HepG2 (cell line): ENCODE data around the gene FGD5. TPM values are rescaled to one million over a fixed set of nuclear protein-coding genes. Genes with fewer than 3 reads are reported as not detected.

ENCODE experiments used
- ATAC-seq: fragments of 200-7000 bp; cut with Tn5 transposase; 3 replicates; pipeline ENCODE4 v1.9.1; 2020; ENCODE audit warnings: mild to moderate bottlenecking, moderate library complexity
- BruUV-seq: library from RNA; stranded (reverse); fragments of 400-500 nt; replicated peaks from 2 replicates; lab custom pipeline; 2021; lab: Mats Ljungman, UMichigan
- CTCF ChIA-PET: fragments of 300-600 bp; formaldehyde crosslinking; extraction: SDS; loops from one replicate; lab custom pipeline; 2021; ENCODE audit warnings: low total read pairs, inconsistent platforms, low intra/inter-chr PET ratio; lab: Yijun Ruan, JAX
- POLR2A ChIA-PET: fragments of 350-600 bp; sonication (Branson Sonifier 250); formaldehyde crosslinking; loops from one replicate; lab custom pipeline; 2020; ENCODE audit warnings: antibody characterized with exemption, inconsistent platforms; lab: Yijun Ruan, JAX
- DNase-seq: peaks from one replicate; pipeline ENCODE4 v3.0.0-alpha.2; 2015; ENCODE audit warnings: low spot score
- FAIRE-seq: peaks from 3 replicates; lab custom pipeline; 2011; peaks lifted over from hg19 to GRCh38; lab: Jason Lieb, UNC
- H2AFZ ChIP-seq: one replicate; pipeline ENCODE4 v1.6.1; 2011; ENCODE audit warnings: low read length, inconsistent platforms
- H3K27ac ChIP-seq: fragments of 300-600 bp; 3 replicates; pipeline ENCODE4 v1.8.0; 2011; ENCODE audit warnings: mixed run types, mild to moderate bottlenecking, mixed read lengths, low read length, inconsistent platforms; ENCODE audit not compliant: insufficient read depth; ENCODE audit errors: extremely low read length
- H3K27me3 ChIP-seq, 2 experiments: fragments of 200-600 bp in 1 of 2; 2 replicates in 1 of 2; 3 replicates in 1 of 2; pipeline versions ENCODE4 v1.6.0 to v1.8.0; 2011; ENCODE audit warnings: low read length in 2 of 2, mild to moderate bottlenecking in 2 of 2, moderate library complexity in 2 of 2, inconsistent platforms in 1 of 2; ENCODE audit not compliant: insufficient read depth in 2 of 2, control insufficient read depth in 1 of 2
- H3K36me3 ChIP-seq, 2 experiments: fragments of 200-600 bp in 1 of 2; replicated peaks in 1 of 2; 2 replicates in 1 of 2; 3 replicates in 1 of 2; pipeline versions ENCODE4 v1.5.1 to v1.8.0; 2011; ENCODE audit warnings: low read length in 2 of 2, inconsistent platforms in 1 of 2; ENCODE audit not compliant: insufficient read depth in 2 of 2, control insufficient read depth in 1 of 2
- H3K4me1 ChIP-seq: 2 replicates; pipeline ENCODE4 v1.5.1; 2012; ENCODE audit warnings: low read length, inconsistent platforms; ENCODE audit not compliant: insufficient read depth
- H3K4me2 ChIP-seq: 2 replicates; pipeline ENCODE4 v1.6.0; 2011; ENCODE audit warnings: low read depth, low read length, inconsistent platforms
- H3K4me3 ChIP-seq, 3 experiments: fragments of 200-600 bp in 1 of 3; sonication (generic), shearing (Covaris generic) in 1 of 3; replicated peaks in 1 of 3; 2 replicates each; pipeline ENCODE4 v1.5.1; 2011 to 2016; ENCODE audit warnings: low read length in 3 of 3, inconsistent platforms in 2 of 3, low read depth in 2 of 3, mild to moderate bottlenecking in 2 of 3, control low read depth in 1 of 3, mixed read lengths in 1 of 3; ENCODE audit not compliant: insufficient read depth in 1 of 3
- H3K79me2 ChIP-seq: one replicate; pipeline ENCODE4 v1.6.1; 2011; ENCODE audit warnings: low read length, inconsistent platforms; ENCODE audit not compliant: insufficient read depth
- H3K9ac ChIP-seq: 2 replicates; pipeline ENCODE4 v1.6.0; 2011; ENCODE audit warnings: mild to moderate bottlenecking, low read depth, low read length, inconsistent platforms; ENCODE audit not compliant: insufficient read depth
- H3K9me3 ChIP-seq: 2 replicates; pipeline ENCODE4 v1.5.1; 2012; ENCODE audit warnings: mild to moderate bottlenecking, low read length
- H4K20me1 ChIP-seq: 2 replicates; pipeline ENCODE4 v1.6.0; 2011; ENCODE audit warnings: inconsistent platforms, mild to moderate bottlenecking, low read length, moderate library complexity; ENCODE audit not compliant: insufficient read depth
- ATF1 ChIP-seq: IDR thresholded peaks from 2 replicates; pipeline ENCODE4 v1.6.1; 2016; ENCODE audit warnings: mild to moderate bottlenecking, control low read depth
- FOXA1 ChIP-seq, 2 experiments: fragments of 450-650 bp in 1 of 2; sonication (generic) in 1 of 2; formaldehyde crosslinking in 1 of 2; IDR thresholded peaks; 2 replicates each; pipeline versions ENCODE4 v1.4.0 to v1.6.1; 2016 to 2020; ENCODE audit warnings: missing genetic modification reagents in 1 of 2
- GABPB1 ChIP-seq: IDR thresholded peaks from 2 replicates; pipeline ENCODE4 v1.6.1; 2016; ENCODE audit warnings: mild to moderate bottlenecking, missing genetic modification reagents, moderate library complexity, missing compliant biosample characterization
- GRHL1 ChIP-seq: sonication (generic); formaldehyde crosslinking; conservative IDR thresholded peaks from 2 replicates; pipeline ENCODE4 v1.8.0; 2022; ENCODE audit warnings: missing genetic modification reagents
- HDAC2 ChIP-seq: sonication (generic); formaldehyde crosslinking; IDR thresholded peaks from 2 replicates; pipeline ENCODE4 v1.4.0; 2020; ENCODE audit warnings: missing genetic modification reagents
- IKZF4 ChIP-seq: sonication (generic); formaldehyde crosslinking; IDR thresholded peaks from 2 replicates; pipeline ENCODE4 v1.5.1; 2020; ENCODE audit warnings: borderline replicate concordance, mild to moderate bottlenecking, low read depth, missing genetic modification reagents; ENCODE audit errors: not compliant biosample characterization
- NCOA1 ChIP-seq: sonication (generic); formaldehyde crosslinking; IDR thresholded peaks from 2 replicates; pipeline ENCODE4 v1.9.0; 2021; ENCODE audit warnings: missing genetic modification reagents
- NR2F1 ChIP-seq, 2 experiments: fragments of 450-650 bp in 1 of 2; formaldehyde crosslinking in 1 of 2; IDR thresholded peaks; 2 replicates each; pipeline versions ENCODE4 v1.5.0 to v1.6.1; 2016 to 2020; ENCODE audit warnings: mild to moderate bottlenecking in 1 of 2, missing compliant biosample characterization in 1 of 2, missing genetic modification reagents in 1 of 2, moderate library complexity in 1 of 2
- SMAD9 ChIP-seq: sonication (generic); formaldehyde crosslinking; IDR thresholded peaks from 2 replicates; pipeline ENCODE4 v1.5.1; 2020; ENCODE audit warnings: mild to moderate bottlenecking, missing genetic modification reagents
- SYNCRIP ChIP-seq: fragments of 200-400 bp; formaldehyde crosslinking; IDR thresholded peaks from 2 replicates; pipeline ENCODE4 v1.6.1; 2018; ENCODE audit warnings: mild to moderate bottlenecking, low read depth, low read length; ENCODE audit not compliant: insufficient read depth
- YEATS2 ChIP-seq: sonication (generic); formaldehyde crosslinking; IDR thresholded peaks from 2 replicates; pipeline ENCODE4 v1.4.0; 2020; ENCODE audit warnings: missing genetic modification reagents, borderline replicate concordance
- ZNF460 ChIP-seq: sonication (generic); formaldehyde crosslinking; IDR thresholded peaks from 2 replicates; pipeline ENCODE4 v1.5.1; 2020; ENCODE audit warnings: missing genetic modification reagents, mild to moderate bottlenecking, borderline replicate concordance
- ZNF567 ChIP-seq: sonication (generic); formaldehyde crosslinking; IDR thresholded peaks from 2 replicates; pipeline ENCODE4 v1.8.1; 2023; ENCODE audit warnings: mild to moderate bottlenecking, missing genetic modification reagents, borderline replicate concordance
- ZNF740 ChIP-seq: sonication (generic); formaldehyde crosslinking; IDR thresholded peaks from 2 replicates; pipeline ENCODE4 v1.4.0; 2020; ENCODE audit warnings: missing genetic modification reagents
- ZNF75D ChIP-seq: sonication (generic); formaldehyde crosslinking; IDR thresholded peaks from 2 replicates; pipeline ENCODE4 v1.8.1; 2023; ENCODE audit warnings: missing genetic modification reagents, mild to moderate bottlenecking, borderline replicate concordance
- WGBS: methylation state at CpG from one replicate; pipeline ENCODE4 v1.1.6; 2017; ENCODE audit warnings: low lambda C conversion rate; 5-methylcytosine and 5-hydroxymethylcytosine counted together
- in situ Hi-C: cut with HindIII; loops from 2 replicates; pipeline ENCODE4 v1.10.0; 2017; ENCODE audit warnings: low pct_unique_long_range_greater_than_20kb; ENCODE audit not compliant: extremely low pct_ligation_motif_present
- intact Hi-C: fragments of 100-400 bp; cut with micrococcal nuclease; formaldehyde crosslinking; loops from one replicate; pipeline ENCODE4 v1.10.0; 2022; ENCODE audit not compliant: unreplicated experiment
- polyA plus RNA-seq, 8 experiments: library from polyadenylated mRNA; depleted of rRNA in 3 of 8; stranded (reverse) in 7 of 8; unstranded in 1 of 8; fragments of >200 nt; fragmentation: Illumina TruSeq in 4 of 8; extraction: Trizol in 4 of 8; gene quantifications; 2 replicates each; pipeline versions ENCODE4 v1.2.1 to v1.2.3, GENCODE V29; 2011 to 2016; ENCODE audit warnings: low read depth in 4 of 8, missing spikeins in 1 of 8, mixed read lengths in 1 of 8; ENCODE audit not compliant: insufficient read depth in 1 of 8
- total RNA-seq, 5 experiments: library from RNA; depleted of rRNA; stranded (reverse); fragments of >200 nt; fragmentation: Illumina TruSeq; extraction: Trizol; gene quantifications; 2 replicates each; pipeline ENCODE4 v1.2.3, GENCODE V29; 2016; ENCODE audit warnings: low read depth in 1 of 5
- TF ChIP-seq, protein P1 (sequence below): sonication (generic); formaldehyde crosslinking; IDR thresholded peaks from 2 replicates; pipeline ENCODE4 v1.8.1; 2023; ENCODE audit warnings: mild to moderate bottlenecking, missing genetic modification reagents

Gene FGD5
- total and polyA plus RNA-seq, 2 of the 13 experiments (the other 11 are each of a cell fraction or from before 2014, with no cell fraction given) = 0.17 TPM; not detected in 1

DNA sequence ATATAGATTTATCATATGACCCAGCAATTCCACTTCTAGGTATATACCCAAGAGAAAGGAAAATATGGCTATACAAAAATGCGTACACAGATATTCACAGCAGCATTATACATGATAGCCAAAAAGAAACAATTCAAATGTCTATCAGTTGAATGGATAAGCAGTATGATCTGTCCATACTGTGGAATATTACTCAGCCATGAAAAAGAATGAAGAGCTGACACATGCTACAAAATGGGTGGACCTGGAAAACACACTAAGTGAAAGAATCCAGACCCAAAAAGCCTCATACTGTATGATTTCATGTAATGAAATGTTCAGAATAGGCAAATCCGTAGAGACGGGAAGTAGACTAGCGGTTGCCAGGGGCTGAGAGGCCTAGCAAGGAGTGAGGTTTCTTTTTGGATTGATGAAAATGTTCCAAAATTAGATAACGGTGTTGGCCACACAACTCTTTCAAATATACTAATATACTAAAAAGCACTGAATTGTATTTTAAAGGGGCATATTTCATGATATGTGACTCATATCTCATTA, 33.4 kb downstream of the FGD5 start (continued):
- TF ChIP-seq GRHL1 = no peak
- TF ChIP-seq IKZF4 = no peak
- TF ChIP-seq ZNF75D (CRISPR knock-in tag) = no peak
- no peak for TF ChIP-seq ATF1

- POLR2A ChIA-PET = no interaction called here
- no peaks in the 10 kb centered on the region for H3K9me3 ChIP-seq
- TF ChIP-seq ZNF567 (CRISPR knock-in tag) (no peak), NCOA1 (no peak), SMAD9 (no peak), ZNF460 (CRISPR knock-in tag) (no peak), YEATS2 (CRISPR knock-in tag) (no peak), HDAC2 (CRISPR knock-in tag) (no peak), NR2F1 (CRISPR knock-in tag; IDR thresholded peaks at IDR 0.05) (no peak), SYNCRIP (no peak), FOXA1 (IDR thresholded peaks at IDR 0.05) (no peak), FOXA1 (CRISPR knock-in tag; IDR thresholded peaks at IDR 0.05) (no peak), GABPB1 (CRISPR knock-in tag) (no peak), ZNF740 (CRISPR knock-in tag) (no peak)
- TF ChIP-seq, protein P1, sequence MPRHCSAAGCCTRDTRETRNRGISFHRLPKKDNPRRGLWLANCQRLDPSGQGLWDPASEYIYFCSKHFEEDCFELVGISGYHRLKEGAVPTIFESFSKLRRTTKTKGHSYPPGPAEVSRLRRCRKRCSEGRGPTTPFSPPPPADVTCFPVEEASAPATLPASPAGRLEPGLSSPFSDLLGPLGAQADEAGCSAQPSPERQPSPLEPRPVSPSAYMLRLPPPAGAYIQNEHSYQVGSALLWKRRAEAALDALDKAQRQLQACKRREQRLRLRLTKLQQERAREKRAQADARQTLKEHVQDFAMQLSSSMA (CRISPR knock-in tag) = no peak
- CTCF ChIA-PET = no interaction called here
- no peaks in the 10 kb centered on the region for H4K20me1 ChIP-seq
- H3K79me2 ChIP-seq = no peaks in the 10 kb centered on the region
- H3K4me1 ChIP-seq = peaks cover 6% of the 10 kb centered on the region; the same call in 1 of the 2 replicates
- H3K4me3 ChIP-seq = no peak overlapping the region
- ATAC-seq (no peak), DNase-seq (no peak), FAIRE-seq (no peak)
- no peaks in the 10 kb centered on the region for H3K36me3 ChIP-seq
- no peak overlapping the region for H3K4me2 ChIP-seq
- intact Hi-C loops (no loop called here), in situ Hi-C loops (no loop called here)
- no TSS peak for BruUV-seq
- no peak overlapping the region for H2AFZ ChIP-seq
- 33% methylated on average over 7 of the region's 10 CpGs for WGBS
- no peak overlapping the region for H3K9ac ChIP-seq
- peaks cover under 1 to 4% of the 10 kb centered on the region in 2 experiments; a peak in 2 of 5 replicates for H3K27me3 ChIP-seq
- no peak overlapping the region for H3K27ac ChIP-seq
These were observed 34.0 kb downstream of the FGD5 start for GRCh38 chr3:14852717-14853116.
